ENCODE results near the gene MX2. TPM values are rescaled to one million over a fixed set of nuclear protein-coding genes. Genes with fewer than 3 reads are reported as not detected.

MX2 gene
- total and polyA plus RNA-seq, 9 of the 15 experiments (the other 6 are each of a cell fraction or from before 2014, with no cell fraction given) = 0.10 to 0.95 (median 0.47) TPM; not detected in 1

- Histone ChIP-seq H3K9me1 (ENCODE audit: control insufficient read depth, insufficient read depth, low read length) (no peaks in the 10 kb centered on the region), H3K9ac (ENCODE audit: insufficient read depth in 1 of 2, low read depth in 2 of 2, low read length in 2 of 2) (no peak overlapping the region), H3K4me3 (no peak overlapping the region), H2AFZ (ENCODE audit: low read depth, low read length) (no peak overlapping the region), H3K4me1 (replicated peaks in 1 of 2; ENCODE audit: control insufficient read depth in 2 of 2, insufficient read depth in 2 of 2, low read length in 2 of 2) (no peaks in the 10 kb centered on the region; a peak in 1 of 5 replicates), H3K27ac (ENCODE audit: extremely low read depth, low read depth, low read length) (no peak overlapping the region), H4K20me1 (replicated peaks; ENCODE audit: control insufficient read depth, insufficient read depth, low read length) (no peaks in the 10 kb centered on the region), H3K79me2 (ENCODE audit: control insufficient read depth, insufficient read depth, low read length) (no peaks in the 10 kb centered on the region), H3K9me3 (replicated peaks; ENCODE audit: control insufficient read depth, insufficient read depth, low read depth, low read length) (no peaks in the 10 kb centered on the region), H3K36me3 (ENCODE audit: control insufficient read depth, insufficient read depth, low read length) (no peaks in the 10 kb centered on the region), H3K4me2 (ENCODE audit: insufficient read depth, low read length) (no peak overlapping the region), H3K27me3 (ENCODE audit: control insufficient read depth in 2 of 2, insufficient read depth in 2 of 2, low read length in 2 of 2) (peaks cover 25 to 64% of the 10 kb centered on the region in 2 experiments; a peak in 4 of 5 replicates)
- in situ Hi-C loops (cut with MboI) (no loop called here), intact Hi-C loops (cut with micrococcal nuclease) (no loop called here)
- ChIA-PET POLR2A (no interaction called here), CTCF (ENCODE audit: low intra/inter-chr PET ratio) (no interaction called here)
- BruUV-seq (replicated peaks) = no TSS peak
- no peak for DNase-seq (ENCODE audit: extremely low read depth in 1 of 4, low spot score in 3 of 4)
- 2% methylated on average over 6 of the region's 6 CpGs for WGBS (ENCODE audit: insufficient coverage, low coverage, missing lambda C conversion rate)
- no peak for FAIRE-seq
- ATAC-seq = no peak
- no peak for TF ChIP-seq IRF2 (CRISPR knock-in tag; IDR thresholded peaks at IDR 0.05)
- TF ChIP-seq ZKSCAN1 (IDR thresholded peaks at IDR 0.05; ENCODE audit: low read depth, low read length) = no peak
- TF ChIP-seq MAZ (CRISPR knock-in tag; conservative IDR thresholded peaks at IDR 0.05 in 1 of 2, IDR thresholded peaks at IDR 0.05 in 1 of 2) = no peak
- TF ChIP-seq CTCFL (IDR thresholded peaks at IDR 0.05; ENCODE audit: borderline replicate concordance, insufficient read depth, low read depth, low read length, poor library complexity, severe bottlenecking) = no peak
- no peak for TF ChIP-seq CCNT2 (IDR thresholded peaks at IDR 0.05; ENCODE audit: borderline replicate concordance, extremely low read depth, insufficient read length, low read depth, low read length)
- no peak for TF ChIP-seq HDAC3 (IDR thresholded peaks at IDR 0.05; ENCODE audit: borderline replicate concordance, partially characterized antibody)
- no peak for TF ChIP-seq YY1 (IDR thresholded peaks at IDR 0.05; ENCODE audit: borderline replicate concordance in 1 of 3, control insufficient read depth in 1 of 3, extremely low read depth in 1 of 3, insufficient read depth in 3 of 3, insufficient read length in 1 of 3, insufficient replicate concordance in 2 of 3, low read depth in 1 of 3, low read length in 2 of 3)
- no peak for TF ChIP-seq POLR3G (IDR thresholded peaks at IDR 0.05; ENCODE audit: extremely low read depth, insufficient read length, insufficient replicate concordance)
- no peak for TF ChIP-seq NFIX (CRISPR knock-in tag; IDR thresholded peaks at IDR 0.05; ENCODE audit: low read depth)
- TF ChIP-seq NR3C1 (CRISPR knock-in tag; IDR thresholded peaks at IDR 0.05) = no peak
- no peak for TF ChIP-seq DEAF1 (CRISPR knock-in tag; IDR thresholded peaks at IDR 0.05)
- TF ChIP-seq NUFIP1 (IDR thresholded peaks at IDR 0.05; ENCODE audit: partially characterized antibody) = no peak
- no peak for TF ChIP-seq FOXK1 (CRISPR knock-in tag; IDR thresholded peaks at IDR 0.05; ENCODE audit: borderline replicate concordance)
- no peak for TF ChIP-seq E2F3 (CRISPR knock-in tag; IDR thresholded peaks at IDR 0.05)
- no peak for TF ChIP-seq CHD1 (IDR thresholded peaks at IDR 0.05; ENCODE audit: low read length)
- no peak for TF ChIP-seq NCOA6 (IDR thresholded peaks at IDR 0.05)
These were observed 2.5 kb downstream of the MX2 start for GRCh38 chr21:41364308-41364707.

All from K562 (cell line).